Measurements from ENCODE around the gene UBXN11.
A peak's percentile ranks its signal among the peaks of the same experiment; 100 is the strongest.

Gene UBXN11, protein sequence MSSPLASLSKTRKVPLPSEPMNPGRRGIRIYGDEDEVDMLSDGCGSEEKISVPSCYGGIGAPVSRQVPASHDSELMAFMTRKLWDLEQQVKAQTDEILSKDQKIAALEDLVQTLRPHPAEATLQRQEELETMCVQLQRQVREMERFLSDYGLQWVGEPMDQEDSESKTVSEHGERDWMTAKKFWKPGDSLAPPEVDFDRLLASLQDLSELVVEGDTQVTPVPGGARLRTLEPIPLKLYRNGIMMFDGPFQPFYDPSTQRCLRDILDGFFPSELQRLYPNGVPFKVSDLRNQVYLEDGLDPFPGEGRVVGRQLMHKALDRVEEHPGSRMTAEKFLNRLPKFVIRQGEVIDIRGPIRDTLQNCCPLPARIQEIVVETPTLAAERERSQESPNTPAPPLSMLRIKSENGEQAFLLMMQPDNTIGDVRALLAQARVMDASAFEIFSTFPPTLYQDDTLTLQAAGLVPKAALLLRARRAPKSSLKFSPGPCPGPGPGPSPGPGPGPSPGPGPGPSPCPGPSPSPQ

GRCh38 chr1:26306290-26307229 lies at the start of gene UBXN11:
UBXN11 (minus strand) TSS chr1:26306636; CDS start chr1:26302883, 3,753 bp downstream.
- peak; percentile 98 for FAIRE-seq
- peak; percentile 99 for DNase-seq (ENCODE audit: insufficient read length, low spot score)

DNA sequence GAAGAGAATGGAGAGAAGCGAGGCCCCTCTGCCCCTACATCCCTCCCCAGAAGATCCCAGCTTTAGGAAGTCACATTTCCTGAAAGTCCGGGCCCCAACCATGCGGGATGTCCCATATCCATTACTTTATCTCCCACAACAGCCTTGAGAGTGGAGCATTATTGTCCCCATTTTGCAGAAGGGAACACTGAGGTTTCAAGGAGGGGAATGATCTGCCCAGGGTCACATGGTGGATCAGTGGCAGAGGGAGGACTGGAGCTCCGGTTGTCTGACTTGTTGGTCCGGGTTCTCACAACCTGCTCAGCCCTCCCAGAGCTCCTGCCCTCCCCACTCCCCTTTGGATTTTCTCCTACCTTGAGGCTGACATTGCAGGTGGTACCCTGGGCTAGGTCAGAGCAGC lies 49.7 kb upstream of the UBXN11 start:
- FAIRE-seq (no peak), DNase-seq (ENCODE audit: insufficient read length, low spot score) (no peak)

DNA sequence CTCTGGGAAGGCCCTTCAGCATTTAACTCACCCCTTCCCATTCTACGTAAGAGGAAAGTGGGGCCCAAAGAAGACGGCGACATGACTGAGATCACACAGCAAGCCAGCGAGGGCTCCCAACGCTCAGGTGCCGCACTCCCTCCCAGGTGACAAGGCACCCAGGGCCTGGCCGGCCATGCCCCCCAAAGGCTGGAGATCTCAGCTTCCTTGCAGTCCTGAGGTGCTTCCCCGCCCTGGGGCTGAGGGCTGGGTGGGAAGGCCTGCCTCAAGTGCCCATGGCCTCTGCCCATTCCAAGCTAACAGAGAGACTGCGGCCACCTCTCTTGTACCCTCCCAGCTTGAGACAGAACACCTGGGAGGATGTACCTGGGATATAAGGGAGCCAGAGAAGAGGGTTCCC lies 48.5 kb upstream of the UBXN11 start:
- FAIRE-seq (no peak), DNase-seq (ENCODE audit: insufficient read length, low spot score) (no peak)

GRCh38 chr1:26353976-26354820 lies 47.8 kb upstream of the UBXN11 start, which contains the start of gene CRYBG2:
CRYBG2 (minus strand) TSS chr1:26354130; CDS start chr1:26346657, 7,473 bp downstream.
- no peak for FAIRE-seq
- DNase-seq (ENCODE audit: insufficient read length, low spot score): no peak

- FAIRE-seq: no peak
- DNase-seq (ENCODE audit: insufficient read length, low spot score): no peak
Observed at GRCh38 chr1:26353210-26353859, 46.9 kb upstream of the UBXN11 start.

DNA sequence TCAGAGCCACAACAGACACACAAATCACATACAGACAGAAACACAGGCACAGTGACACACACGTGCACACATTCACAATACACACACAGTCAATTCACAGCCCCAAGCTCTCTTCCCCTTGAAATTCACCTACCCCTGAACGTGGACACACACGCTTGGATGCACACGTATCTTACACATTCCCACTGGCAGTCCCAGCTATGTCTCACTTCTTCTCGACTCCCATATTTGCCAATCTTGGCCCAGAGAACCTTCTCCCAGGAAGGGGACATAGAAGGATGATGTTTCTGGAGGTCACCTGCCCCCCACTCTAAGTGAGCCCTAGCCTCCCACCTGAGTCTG lies 45.9 kb upstream of the UBXN11 start:
- DNase-seq (ENCODE audit: insufficient read length, low spot score) (no peak), FAIRE-seq (no peak)

DNA sequence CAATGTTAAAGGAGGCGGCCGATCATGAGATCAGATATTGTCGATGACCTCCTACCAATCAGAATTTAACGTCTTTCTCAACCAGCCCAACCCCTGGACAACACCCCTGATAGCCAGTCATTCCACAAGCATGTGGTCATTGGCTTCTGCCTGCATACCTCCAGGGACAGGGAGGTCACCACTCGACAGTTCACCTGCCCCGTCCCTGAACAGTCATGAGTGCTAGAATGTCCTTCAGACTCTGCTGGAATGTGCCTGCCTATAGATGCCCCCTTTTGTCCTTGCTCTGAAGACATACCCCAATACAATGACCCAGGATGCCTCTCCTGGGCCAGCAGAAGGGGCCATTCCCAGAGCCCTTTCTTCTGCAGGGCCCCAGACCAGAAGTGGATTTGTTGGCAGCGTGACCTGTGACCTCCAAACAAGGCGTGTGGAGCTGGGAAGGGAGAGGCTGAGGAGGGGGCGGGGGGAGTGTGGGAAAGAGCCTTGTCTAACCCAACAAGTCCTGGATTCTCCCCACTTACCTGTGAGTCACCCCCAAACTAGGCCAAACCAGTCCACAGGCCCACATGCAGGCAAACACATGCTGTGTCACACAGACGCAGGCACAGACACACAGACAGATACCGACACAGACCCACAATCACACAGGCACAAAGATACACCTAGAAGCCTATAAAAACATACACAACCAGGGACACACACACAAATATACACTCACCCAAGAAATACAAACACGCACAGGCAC lies 45.3 kb upstream of the UBXN11 start:
- no peak for FAIRE-seq
- no peak for DNase-seq (ENCODE audit: insufficient read length, low spot score)

DNA sequence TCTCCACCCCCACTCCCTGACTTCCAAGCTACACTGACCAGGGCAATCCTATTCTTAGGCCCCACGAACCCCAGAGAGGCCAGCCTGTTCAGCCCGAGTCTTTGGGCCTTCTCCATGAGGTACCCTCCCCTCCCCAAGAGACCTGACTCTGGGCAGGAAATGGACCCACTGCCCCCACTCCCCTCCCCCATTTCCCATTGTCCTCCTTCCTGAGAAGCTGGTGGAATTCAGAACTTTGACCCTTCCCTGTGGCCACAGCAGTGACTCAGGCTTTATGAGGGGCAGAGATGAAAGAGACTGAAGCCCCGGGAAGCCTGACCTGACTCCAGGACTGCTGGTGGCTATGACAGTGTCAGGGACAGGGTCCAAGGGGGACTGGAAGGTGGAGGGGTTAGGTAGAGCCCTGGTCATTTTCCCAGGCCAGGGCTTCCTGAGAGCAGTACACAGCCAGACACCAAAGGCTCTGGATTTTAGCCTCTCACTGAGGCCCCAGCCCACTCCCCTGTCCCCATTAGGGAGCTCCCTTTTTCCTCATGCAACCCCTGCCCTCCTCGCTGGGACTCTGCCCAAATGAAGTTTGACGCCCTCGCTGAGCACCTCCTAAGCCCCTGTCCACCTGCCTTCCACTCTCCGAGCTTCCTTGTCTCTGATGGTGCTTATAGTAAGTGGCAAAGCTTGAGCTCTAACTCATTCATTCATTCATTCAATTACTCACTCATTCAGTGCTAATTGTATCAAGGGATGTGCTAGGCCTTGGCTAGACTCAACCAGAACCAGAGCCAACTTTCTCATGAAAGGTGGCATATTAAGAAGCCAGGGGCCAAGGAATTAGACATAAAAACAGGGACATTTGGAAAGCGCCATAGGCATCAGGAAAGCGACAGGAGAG lies 44.5 kb upstream of the UBXN11 start:
- DNase-seq (ENCODE audit: insufficient read length, low spot score): no peak
- FAIRE-seq: no peak

GRCh38 chr1:26350343-26350700 lies 43.9 kb upstream of the UBXN11 start:
- FAIRE-seq (no peak), DNase-seq (ENCODE audit: insufficient read length, low spot score) (no peak)

GRCh38 chr1:26349877-26350244 lies 43.4 kb upstream of the UBXN11 start:
- DNase-seq (ENCODE audit: insufficient read length, low spot score): no peak
- FAIRE-seq: no peak

DNA sequence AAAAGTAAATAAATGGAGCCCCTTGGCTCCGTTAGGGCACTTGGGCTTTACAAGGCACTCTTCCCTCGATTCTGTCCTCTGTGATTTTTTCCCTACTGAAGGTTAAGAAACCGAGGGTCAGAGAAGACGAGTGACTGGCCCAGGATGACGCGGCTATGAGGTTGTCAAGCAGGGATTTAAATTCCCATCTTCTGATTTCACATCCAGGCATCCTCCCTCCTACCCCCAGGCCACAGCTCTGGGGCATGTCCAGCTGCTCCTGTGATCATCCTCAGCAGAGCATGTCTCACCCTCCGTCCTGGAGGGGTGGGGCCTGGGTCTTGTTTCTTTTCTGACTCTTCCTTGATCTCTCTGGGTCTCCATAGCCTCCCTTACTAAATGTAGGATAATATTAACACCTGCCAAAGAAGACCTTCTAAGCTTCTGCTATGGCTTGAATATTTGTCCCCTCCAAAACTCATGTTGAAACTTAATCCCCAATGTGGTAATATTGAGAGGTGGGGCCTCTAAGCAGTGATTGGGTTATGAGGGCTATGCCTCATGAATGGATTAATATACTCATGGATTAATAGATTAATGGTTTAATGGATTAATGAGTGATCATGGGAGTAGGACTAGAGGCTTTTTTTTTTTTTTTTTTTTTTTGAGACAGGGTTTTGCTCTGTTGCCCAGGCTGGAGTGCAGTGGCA lies 42.9 kb upstream of the UBXN11 start:
- DNase-seq (ENCODE audit: insufficient read length, low spot score) (no peak), FAIRE-seq (no peak)

DNA sequence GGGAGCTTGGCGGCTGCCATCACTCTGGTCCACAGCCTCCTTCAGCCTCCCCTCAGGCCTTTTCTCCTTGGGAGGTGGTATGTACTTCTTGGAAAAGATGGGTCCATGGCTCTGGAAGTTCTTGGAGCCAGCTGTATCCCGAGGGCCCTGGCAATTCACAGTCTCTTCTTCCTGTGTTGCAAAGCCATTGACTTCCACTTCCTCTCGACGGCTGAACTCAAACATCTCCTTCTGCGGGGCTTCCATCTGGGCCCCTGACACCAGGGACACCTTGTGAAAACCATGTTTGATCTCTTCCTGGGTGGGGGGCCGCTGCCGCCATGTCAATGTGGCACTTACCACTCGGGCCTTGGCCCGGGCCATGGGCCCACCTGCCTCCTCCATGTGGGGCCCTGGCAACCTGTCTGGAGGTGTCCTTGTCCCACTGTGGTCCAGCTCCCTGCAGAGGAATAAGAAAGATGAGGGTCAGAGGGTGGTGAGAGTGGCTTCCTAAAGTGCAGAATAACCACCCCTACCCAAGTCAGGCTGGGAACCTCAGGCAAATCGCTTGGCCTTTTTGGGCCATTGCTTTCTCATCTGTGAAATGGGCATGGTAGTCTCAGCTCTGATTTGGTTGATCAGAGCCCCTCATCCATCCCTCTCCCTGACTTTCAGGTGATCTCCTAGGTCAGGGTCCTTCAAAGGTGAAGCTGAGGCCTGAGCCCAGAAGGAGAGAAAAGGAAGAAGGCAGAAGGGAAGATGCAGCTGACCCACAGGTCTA lies 40.0 kb upstream of the UBXN11 start:
- DNase-seq (ENCODE audit: insufficient read length, low spot score): no peak
- FAIRE-seq: no peak

GRCh38 chr1:26345718-26346117 lies 39.3 kb upstream of the UBXN11 start:
- FAIRE-seq (no peak), DNase-seq (ENCODE audit: insufficient read length, low spot score) (no peak)

- no peak for FAIRE-seq
- DNase-seq (ENCODE audit: insufficient read length, low spot score): no peak
Observed at GRCh38 chr1:26344147-26344920, 37.9 kb upstream of the UBXN11 start.

- no peak for DNase-seq (ENCODE audit: insufficient read length, low spot score)
- FAIRE-seq: no peak
Observed at GRCh38 chr1:26340047-26340481, 33.6 kb upstream of the UBXN11 start.

- FAIRE-seq (no peak), DNase-seq (ENCODE audit: insufficient read length, low spot score) (no peak)
Observed at GRCh38 chr1:26338670-26339069, 32.2 kb upstream of the UBXN11 start.

Measured in GM19239 (cell line).